GM12873 (cell line): ENCODE results near the gene FBXO44.

Experiments
- TF ChIP-seq, protein P1 (sequence below): IDR thresholded peaks from 2 replicates; pipeline ENCODE4 v1.5.1; 2012; ENCODE audit warnings: low read depth, mild to moderate bottlenecking, moderate library complexity, low read length, control low read depth; ENCODE audit not compliant: insufficient read depth; ENCODE audit errors: missing control alignments

Gene FBXO44, protein sequence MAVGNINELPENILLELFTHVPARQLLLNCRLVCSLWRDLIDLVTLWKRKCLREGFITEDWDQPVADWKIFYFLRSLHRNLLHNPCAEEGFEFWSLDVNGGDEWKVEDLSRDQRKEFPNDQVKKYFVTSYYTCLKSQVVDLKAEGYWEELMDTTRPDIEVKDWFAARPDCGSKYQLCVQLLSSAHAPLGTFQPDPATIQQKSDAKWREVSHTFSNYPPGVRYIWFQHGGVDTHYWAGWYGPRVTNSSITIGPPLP

DNA sequence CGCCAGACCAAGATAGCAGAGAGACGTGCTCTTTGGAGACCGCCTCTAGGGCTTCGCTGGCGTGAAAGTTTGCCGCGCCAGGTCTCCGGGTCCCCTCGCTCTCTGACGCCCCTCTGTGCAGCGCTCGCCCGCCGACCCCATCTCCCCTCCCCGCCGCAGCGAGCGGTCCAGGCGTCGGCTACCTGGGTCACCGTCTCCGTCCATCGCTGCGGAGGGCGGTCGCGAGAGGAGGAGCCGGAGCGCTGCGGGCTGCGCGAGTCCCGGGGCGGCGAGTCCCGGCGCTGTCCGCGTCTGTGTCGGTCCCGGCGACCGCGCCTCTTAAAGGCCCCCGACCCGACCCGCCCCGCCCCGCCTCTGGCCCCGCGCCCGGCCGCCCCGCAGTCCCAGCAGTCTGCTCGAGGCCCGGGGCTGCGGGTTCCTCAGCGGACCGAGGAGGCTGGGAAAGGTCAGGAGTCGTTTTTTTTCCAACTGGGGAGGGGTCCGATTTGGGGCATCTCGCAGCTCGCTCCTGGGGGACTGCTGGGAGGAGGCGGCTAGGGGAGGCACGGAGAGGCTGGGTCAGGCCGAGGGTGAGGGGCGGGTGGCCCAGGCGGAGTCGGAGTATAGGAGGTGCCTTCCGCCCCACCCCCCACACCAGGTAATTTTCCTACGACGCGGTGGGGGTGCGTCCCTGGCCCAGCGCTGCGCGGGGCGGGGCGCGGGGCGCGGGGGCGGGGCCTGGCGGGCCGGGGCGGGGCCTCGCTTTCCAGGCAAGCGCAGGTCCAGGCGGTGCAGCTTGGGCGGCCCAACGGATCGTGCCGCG lies at the start of gene FBXO44, which contains the start of gene FBXO2:
TSS of gene FBXO44 (plus strand) at position 741 of the 802 bp plus-strand sequence. CDS start 959 bp downstream, outside the sequence.
TSS of gene FBXO2 (minus strand) at position 293 of the 802 bp plus-strand sequence. CDS start at position 204, 89 bp downstream.
- TF ChIP-seq, protein P1, sequence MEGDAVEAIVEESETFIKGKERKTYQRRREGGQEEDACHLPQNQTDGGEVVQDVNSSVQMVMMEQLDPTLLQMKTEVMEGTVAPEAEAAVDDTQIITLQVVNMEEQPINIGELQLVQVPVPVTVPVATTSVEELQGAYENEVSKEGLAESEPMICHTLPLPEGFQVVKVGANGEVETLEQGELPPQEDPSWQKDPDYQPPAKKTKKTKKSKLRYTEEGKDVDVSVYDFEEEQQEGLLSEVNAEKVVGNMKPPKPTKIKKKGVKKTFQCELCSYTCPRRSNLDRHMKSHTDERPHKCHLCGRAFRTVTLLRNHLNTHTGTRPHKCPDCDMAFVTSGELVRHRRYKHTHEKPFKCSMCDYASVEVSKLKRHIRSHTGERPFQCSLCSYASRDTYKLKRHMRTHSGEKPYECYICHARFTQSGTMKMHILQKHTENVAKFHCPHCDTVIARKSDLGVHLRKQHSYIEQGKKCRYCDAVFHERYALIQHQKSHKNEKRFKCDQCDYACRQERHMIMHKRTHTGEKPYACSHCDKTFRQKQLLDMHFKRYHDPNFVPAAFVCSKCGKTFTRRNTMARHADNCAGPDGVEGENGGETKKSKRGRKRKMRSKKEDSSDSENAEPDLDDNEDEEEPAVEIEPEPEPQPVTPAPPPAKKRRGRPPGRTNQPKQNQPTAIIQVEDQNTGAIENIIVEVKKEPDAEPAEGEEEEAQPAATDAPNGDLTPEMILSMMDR, result no peak

DNA sequence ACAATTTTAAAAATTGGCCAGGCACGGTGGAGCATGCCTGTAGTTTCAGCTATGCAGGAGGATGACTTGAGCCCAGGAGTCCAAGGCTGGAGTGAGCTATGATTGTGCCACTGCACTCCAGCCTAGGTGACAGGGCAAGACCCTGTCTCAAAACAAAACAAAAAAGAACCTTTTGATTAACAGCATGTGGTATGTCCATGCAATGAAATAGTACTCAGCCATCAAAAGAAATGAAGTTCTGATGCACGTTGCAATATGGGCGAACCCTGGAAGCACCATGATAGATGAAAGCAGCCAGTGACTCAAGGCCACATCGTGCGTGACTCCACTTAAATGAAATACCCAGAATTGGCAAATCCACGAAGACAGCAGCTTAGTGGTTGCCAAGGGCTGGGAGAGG lies 47.9 kb upstream of the FBXO44 start:
- TF ChIP-seq, protein P1, result no peak

DNA sequence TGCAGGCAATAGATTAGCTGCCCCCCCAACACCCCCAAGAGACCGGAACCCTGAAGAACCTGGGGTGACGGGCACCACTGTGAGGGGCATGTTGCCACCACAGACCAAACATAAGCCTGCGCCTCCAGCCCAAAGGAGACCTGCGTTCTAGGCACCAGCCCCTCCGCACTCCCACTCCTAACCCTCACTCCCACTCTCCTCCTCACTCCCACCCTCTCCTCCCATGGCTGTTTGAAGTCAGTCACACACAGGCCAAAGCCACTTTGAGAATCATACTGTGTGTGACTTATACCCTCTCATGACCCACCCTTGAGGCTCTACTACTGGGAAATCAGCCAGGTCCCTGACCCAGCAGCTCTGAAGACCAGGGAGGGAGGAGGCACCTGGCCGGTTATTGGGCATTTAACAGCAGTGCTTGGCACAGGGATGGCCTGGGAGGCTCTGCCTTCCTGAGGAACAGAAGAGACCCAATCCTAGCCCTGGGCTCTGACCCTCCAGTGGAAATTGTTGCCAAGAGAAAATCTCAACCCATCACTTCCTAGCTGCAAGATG lies 44.0 kb upstream of the FBXO44 start:
- TF ChIP-seq, protein P1, result no peak

GRCh38 chr1:11611638-11612327 lies 42.9 kb upstream of the FBXO44 start:
- TF ChIP-seq, protein P1, result no peak

DNA sequence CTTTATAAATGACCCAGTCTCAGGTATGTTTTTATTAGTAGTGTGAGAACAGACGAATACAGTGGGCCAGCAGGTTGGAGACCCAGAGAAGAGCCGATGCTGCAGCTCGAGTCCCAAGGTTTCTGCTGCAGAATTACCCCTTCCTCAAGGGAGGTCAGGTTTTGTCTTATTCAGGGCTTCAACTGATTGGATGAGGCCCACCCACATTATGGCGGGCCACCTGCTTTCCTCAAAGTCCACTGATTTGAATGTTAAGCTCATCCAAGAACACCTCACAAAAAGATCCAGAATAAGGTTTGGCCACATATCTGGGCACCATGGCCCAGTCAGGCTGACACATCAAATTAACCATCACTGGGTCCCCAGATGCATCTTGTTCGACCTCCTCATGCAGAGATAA lies 41.3 kb upstream of the FBXO44 start:
- TF ChIP-seq, protein P1, result no peak

GRCh38 chr1:11615090-11615489 lies 39.6 kb upstream of the FBXO44 start:
- TF ChIP-seq, protein P1, result no peak
